GM19463 (cell line): ENCODE measurements around the gene ARCN1.
A peak's percentile ranks its signal among the peaks of the same experiment; 100 is the strongest.

Experiments used
- ATAC-seq: cut with Tn5 transposase; IDR thresholded peaks from one replicate; pipeline ENCODE4 v1.9.1; 2021; ENCODE audit warnings: mild to moderate bottlenecking, moderate library complexity; ENCODE audit not compliant: unreplicated experiment

The ARCN1 gene

DNA sequence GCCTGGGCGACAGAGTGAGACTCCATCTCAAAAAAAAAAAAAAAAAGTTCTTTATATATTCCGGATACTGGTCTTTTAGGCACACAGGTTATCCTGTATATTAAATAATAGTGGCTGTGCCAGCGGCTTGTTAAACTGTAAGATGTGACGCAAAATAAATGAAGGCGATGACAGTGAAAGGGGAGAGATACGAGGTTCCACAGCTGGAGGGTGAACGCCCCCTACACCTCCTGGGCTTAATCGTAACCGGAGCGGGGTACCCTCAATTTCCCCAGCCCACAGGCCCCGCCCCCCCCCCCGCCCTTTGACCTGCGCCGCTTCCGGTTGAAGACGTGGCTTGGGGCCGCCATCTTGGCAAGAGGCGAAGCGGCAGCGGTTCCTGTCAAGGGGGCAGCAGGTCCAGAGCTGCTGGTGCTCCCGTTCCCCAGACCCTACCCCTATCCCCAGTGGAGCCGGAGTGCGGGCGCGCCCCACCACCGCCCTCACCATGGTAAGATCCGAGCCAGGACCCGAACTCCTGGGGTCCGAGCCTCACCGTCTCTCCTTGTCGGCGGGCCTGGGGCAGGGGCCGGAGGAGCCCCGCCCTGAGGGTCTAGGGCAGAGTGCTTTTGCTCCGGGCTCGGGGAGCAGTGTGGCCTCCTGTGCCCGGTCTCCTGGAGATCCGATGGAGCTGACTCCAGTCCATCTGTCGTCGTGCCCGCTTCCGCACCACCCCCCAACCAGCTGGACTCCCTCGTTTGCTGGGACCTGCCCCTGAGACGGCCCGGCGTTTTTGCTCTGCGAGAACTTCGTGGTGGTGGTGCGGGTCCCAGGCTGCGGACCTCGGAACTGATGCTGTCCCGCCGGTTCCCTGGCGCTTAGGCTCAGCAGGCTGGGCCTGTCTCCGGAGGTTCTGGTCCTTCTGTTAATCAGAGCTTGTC lies at the start of gene ARCN1:
TSS of gene ARCN1 (plus strand) at position 349 of the 920 bp plus-strand sequence. CDS start at position 488, 139 bp downstream.
- peak; percentile 66 for ATAC-seq

DNA sequence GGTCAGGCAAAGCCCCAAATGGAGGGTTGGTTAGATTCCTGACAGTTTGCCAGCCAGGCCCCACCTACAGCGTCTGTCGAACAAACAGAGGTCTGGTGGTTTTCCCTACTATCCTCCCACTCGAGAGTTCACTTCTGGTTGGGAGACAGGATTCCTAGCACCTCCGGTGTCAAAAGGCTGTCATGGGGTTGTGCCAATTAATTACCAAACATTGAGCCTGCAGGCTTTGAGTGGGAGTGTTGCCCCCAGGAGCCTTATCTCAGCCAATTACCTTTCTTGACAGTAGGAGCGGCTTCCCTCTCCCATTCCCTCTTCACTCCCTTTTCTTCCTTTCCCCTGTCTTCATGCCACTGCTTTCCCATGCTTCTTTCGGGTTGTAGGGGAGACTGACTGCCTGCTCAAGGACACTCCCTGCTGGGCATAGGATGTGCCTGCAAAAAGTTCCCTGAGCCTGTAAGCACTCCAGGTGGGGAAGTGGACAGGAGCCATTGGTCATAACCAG lies 49.6 kb upstream of the ARCN1 start:
- ATAC-seq = no peak

DNA sequence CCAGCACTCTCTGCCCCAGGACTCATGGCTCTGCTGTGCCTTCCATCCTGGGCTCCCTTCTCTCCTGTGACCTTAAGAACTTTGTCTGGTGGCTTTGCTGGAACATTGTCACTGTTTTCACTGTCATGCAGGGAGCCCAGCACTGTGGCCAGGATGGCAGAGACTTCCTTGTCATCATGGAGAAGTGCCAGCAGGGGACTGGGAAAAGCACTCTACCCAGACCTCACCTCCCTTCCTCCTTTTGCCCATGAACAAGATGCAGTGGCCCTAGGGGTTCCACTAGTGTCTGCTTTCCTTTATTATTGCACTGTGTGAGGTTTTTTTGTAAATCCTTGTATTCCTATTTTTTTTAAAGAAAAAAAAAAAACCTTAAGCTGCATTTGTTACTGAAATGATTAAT lies 47.9 kb upstream of the ARCN1 start:
- no peak for ATAC-seq

DNA sequence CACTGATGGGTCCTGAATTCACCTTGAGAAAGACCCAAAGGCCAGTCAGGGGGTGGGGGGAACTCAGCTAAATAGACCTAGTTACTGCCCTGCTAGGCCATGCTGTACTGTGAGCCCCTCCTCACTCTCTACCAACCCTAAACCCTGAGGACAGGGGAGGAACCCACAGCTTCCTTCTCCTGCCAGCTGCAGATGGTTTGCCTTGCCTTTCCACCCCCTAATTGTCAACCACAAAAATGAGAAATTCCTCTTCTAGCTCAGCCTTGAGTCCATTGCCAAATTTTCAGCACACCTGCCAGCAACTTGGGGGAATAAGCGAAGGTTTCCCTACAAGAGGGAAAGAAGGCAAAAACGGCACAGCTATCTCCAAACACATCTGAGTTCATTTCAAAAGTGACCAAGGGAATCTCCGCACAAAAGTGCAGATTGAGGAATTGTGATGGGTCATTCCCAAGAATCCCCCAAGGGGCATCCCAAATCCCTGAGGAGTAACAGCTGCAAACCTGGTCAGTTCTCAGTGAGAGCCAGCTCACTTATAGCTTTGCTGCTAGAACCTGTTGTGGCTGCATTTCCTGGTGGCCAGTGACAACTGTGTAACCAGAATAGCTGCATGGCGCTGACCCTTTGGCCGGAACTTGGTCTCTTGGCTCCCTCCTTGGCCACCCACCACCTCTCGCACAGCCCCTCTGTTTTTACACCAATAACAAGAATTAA lies 47.3 kb upstream of the ARCN1 start:
- ATAC-seq = no peak

DNA sequence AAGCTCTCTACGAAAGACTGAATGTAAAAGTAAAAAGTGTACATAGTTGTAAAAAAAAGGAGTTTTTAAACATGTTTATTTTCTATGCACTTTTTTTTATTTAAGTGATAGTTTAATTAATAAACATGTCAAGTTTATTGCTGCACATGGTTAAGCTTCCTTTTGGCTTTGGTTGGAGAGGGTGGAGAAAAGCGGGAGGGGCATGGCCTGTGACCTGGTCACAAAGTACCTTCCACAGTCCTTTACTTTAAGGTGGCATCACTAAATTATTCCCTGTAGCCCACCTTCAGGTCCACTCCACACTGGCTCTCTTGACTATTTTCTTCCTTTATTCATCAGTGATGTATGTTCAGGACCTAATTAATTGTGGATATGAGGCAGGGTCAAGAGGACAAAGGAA lies 45.5 kb upstream of the ARCN1 start:
- ATAC-seq = no peak

DNA sequence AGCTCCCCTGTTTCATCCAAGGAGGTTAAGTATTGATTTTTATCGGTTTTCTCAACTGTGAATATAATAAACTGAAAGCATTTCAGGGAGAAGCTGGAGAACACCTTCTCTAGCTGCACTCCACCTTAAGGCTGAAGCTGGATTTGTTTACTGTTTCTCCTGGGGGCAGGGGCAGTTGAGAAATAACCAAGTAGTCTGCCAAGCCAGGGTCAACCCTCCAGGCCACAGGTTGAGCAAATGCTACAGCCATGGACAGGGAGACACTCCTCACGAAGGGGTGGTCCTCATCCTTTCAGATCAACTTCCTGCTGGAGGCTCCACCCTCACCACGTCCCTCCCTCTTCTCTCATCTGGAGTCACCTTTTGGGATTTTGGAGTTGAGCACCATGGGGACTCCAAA lies 45.1 kb upstream of the ARCN1 start, which contains the start of gene TTC36:
TSS of gene TTC36 (plus strand) at position 366 of the 400 bp plus-strand sequence. CDS start at position 387, 21 bp downstream.
- no peak for ATAC-seq

DNA sequence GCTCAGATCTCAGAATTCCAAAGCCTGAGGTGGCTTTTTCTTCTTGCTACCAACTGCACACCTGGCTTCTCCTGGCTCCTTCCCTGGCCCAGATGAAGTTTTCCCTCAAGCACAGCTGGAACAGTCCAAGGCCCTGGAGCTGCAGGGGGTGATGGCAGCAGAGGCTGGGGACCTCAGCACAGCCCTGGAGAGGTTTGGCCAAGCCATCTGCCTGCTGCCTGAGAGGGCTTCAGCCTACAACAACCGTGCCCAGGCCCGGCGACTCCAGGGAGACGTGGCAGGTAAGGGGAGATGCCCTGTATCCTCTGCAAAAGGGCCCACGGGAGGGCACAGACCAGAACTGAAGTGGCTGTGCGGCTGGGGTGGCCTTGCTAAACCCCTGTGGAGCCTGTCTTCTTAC lies 43.7 kb upstream of the ARCN1 start:
- no peak for ATAC-seq

DNA sequence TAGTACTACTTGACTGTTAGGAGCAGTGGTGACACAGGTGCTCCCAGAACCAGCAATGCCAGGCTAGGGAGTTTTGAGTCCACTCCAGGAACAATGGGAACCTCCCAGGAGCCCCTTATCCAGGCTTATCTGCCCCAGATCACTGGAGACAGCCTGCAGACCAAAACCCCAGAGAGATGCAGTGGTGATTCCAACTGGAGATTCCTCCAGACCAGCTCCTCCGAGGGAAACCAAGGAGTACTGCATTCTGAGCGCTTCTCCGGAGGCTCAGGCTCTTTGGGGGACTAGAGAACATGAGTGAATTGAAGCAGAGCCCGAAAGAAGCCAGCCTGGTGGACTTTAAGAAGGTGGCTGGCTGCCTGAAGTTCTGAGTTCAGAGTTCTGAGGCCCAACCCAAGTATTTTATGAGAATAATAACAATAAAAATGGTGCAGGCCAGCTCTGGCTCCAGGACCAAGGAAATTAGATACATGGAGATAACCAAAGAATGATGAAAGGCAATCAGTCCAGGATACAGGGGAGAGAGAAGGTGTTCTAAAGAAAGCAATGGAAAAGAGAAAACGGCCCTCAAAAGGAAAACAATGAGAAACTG lies 42.5 kb upstream of the ARCN1 start:
- ATAC-seq = no peak

DNA sequence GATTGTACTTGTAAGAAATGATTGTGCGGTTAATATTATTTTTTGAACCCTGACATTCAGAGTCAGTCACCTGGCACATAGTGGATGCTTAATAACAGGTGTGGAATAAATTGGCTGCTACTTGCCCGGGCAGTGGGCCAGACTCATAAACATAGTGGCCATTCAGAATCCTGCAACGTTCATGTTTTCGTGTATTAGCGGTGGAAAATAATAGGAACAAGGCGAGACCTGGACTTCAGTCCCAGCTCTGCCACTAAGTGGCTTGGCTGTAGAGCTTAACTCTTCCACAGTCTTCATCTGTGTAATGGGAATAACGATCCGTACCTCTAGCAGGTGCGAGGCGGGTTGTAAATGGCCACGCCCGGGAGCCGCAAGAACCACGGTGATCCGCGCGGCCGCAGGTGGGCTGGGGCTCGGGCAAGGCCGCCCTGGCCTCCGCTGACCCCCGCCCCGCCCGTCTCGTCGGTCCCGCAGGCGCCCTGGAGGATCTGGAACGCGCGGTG lies 42.0 kb upstream of the ARCN1 start:
- no peak for ATAC-seq

DNA sequence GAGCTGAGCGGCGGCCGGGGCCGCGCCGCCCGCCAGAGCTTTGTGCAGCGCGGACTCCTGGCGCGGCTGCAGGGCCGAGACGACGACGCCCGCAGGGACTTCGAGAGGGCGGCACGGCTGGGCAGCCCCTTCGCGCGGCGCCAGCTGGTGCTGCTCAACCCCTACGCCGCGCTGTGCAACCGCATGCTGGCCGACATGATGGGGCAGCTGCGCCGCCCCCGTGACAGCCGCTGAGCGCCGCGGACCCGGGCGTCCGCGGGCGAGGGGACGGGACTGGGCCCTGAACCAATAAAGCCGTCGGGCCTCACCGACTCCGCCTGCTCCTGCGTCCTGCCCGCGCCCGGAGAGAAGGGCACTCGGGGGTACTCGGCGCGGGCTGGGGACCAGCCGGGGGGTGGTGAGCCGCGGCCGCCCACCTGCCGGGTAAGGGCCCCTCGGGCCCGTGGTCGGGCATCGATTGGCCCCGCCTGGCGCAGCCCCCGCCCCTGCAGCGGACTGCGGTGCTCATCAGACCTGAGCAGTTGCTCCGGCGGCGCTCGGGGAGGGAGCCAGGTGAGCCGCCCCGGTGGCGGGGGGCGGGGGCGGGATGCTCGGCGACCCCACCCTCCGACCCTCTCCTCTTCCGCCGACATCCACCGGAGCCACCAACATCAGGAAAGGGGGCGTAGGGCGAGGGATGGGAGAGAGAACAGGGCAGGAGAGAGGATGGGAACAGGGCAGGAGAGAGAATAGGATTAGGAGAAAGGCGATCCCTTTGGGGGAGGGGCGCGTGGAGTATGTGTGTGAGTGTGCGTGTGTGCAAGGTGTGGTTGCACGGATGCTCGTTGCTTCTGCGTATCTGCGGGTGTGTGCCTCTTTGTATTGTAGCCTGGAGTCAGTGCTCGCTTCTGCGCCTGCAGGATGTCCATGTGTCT lies 41.3 kb upstream of the ARCN1 start, which contains the start of gene TMEM25:
TSS of gene TMEM25 (plus strand) at position 510 of the 914 bp plus-strand sequence. CDS start 610 bp downstream, outside the sequence.
- peak; percentile 68 for ATAC-seq

DNA sequence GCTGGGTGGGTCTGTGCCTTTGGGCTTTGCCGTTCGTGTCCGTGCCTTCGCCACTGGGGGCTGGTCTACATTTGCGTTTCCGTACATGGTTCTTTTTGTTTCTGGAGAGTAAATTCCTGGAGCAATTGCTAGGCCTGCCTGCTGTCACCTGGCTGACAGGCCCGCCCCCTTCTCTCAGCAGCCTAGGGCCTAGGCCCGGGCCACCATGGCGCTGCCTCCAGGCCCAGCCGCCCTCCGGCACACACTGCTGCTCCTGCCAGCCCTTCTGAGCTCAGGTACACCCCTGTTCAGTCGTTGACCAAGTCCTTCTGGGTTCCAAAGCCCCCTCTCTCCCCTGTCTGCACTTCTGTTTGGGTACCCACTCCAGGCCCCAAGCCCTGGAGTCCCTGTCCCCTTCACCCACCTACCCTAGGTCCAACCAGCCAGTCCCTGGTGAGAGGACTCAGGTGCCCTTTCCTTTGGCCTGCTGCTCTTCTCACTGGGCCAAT lies 40.6 kb upstream of the ARCN1 start:
- ATAC-seq = no peak

DNA sequence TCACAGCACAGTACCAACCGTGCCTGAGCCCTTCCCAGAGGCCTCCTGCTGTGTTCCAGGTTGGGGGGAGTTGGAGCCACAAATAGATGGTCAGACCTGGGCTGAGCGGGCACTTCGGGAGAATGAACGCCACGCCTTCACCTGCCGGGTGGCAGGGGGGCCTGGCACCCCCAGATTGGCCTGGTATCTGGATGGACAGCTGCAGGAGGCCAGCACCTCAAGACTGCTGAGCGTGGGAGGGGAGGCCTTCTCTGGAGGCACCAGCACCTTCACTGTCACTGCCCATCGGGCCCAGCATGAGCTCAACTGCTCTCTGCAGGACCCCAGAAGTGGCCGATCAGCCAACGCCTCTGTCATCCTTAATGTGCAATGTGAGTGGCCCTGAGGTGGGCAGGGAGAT lies 40.1 kb upstream of the ARCN1 start:
- no peak for ATAC-seq

DNA sequence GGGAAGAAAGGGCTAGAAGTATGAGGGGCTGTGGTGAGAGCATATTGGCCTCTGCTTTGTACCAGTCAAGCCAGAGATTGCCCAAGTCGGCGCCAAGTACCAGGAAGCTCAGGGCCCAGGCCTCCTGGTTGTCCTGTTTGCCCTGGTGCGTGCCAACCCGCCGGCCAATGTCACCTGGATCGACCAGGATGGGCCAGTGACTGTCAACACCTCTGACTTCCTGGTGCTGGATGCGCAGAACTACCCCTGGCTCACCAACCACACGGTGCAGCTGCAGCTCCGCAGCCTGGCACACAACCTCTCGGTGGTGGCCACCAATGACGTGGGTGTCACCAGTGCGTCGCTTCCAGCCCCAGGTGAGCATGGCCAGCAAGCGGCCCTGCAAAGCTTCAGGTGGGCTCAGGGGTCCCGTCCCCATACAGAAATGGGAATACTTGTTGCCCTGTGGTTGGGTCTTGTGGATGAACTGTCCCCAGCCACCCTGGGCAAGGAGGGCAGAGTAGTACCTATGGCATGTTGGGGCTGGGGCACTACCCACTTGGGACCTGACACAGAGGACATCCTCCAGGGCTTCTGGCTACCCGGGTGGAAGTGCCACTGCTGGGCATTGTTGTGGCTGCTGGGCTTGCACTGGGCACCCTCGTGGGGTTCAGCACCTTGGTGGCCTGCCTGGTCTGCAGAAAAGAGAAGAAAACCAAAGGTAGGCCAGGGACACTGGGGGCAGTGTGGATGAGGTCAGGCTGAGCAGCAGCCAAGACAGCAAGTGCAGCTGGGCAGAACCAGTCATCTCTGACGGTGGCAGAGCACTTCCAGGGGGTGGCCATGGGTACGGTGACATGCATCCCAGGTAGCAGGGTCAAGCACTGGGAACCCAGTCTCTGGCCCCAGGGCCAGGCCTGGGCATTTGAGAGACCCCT lies 39.1 kb upstream of the ARCN1 start:
- ATAC-seq = no peak

DNA sequence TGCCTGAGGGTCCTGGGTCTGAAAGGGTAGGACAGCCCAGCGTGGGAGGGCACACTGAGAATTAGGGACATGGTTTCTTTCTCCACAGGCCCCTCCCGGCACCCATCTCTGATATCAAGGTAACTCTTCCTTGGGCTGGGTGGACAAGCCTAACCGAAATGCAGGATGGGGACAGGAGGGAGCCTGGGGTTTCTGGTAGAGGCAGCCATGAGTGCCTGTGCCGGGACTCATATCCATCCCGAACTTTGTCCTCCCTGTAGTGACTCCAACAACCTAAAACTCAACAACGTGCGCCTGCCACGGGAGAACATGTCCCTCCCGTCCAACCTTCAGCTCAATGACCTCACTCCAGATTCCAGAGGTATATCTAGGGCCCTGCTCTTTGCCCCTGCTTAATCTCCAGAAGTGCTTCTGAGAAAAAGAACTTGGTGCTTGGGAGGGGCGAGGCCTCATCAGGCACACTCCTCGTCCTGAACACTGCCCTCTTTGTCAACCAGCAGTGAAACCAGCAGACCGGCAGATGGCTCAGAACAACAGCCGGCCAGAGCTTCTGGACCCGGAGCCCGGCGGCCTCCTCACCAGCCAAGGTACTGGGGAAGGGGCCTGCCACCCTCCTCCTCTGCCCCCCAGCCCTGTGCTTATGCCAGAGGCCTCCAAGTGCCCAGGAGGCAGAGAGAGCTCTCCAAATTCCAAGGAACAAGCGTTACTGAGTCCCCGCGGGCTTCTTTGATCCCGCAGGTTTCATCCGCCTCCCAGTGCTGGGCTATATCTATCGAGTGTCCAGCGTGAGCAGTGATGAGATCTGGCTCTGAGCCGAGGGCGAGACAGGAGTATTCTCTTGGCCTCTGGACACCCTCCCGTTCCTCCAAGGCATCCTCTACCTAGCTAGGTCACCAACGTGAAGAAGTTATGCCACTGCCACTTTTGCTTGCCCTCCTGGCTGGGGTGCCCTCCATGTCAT lies 38.2 kb upstream of the ARCN1 start:
- ATAC-seq = no peak

DNA sequence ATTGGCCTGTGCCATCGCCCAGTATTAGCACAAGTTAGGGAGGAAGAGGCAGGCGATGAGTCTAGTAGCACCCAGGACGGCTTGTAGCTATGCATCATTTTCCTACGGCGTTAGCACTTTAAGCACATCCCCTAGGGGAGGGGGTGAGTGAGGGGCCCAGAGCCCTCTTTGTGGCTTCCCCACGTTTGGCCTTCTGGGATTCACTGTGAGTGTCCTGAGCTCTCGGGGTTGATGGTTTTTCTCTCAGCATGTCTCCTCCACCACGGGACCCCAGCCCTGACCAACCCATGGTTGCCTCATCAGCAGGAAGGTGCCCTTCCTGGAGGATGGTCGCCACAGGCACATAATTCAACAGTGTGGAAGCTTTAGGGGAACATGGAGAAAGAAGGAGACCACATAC lies 36.9 kb upstream of the ARCN1 start:
- ATAC-seq = no peak

DNA sequence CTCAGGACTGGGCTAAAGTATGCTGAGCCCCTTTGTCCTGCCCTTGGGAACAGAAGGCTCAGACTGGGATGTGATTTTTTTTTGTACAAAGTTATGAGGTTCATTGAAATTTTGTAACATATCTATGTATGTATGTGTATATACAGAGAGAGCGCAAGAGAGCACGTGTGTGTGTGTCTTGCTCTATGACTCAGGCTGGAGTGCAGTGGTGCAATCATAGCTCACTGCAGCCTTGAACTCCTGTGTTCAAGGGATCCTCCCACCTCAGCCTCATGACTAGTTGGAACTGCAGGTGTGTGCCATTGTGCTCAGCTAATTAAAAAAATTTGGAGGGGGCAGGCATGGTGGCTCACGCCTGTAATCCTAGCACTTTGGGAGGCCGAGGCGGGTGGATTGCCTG lies 35.5 kb upstream of the ARCN1 start:
- ATAC-seq = no peak

DNA sequence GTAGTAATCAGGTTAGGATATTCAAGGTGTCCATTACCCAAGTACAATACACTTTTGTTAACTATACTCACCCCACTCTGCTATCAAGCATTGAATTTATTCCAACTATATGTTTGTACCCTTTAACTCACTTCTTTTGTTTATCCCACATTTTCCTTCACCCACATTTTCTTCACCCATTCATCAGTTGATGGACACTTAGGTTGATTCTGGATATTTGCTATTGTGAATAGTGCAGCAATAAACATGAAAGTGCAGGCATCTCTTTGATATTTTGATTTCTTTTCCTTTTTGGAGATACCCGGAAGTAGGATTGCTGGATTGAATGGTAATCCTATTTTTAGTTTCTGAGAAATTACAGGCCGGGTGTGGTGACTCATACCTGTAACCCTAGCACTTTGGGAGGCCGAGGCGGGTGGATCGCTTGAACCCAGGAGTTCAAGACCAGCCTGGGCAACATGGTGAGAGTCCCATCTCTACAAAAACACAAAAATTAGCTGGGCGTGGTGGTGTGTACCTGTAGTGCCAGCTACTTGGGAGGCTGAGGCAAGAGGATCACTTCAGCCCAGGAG lies 34.7 kb upstream of the ARCN1 start:
- ATAC-seq = no peak
